Panc1 (cell line): ENCODE results near the gene PROKR1.

Experiments
- SIN3A ChIP-seq: IDR thresholded peaks from 2 replicates; pipeline ENCODE4 v1.6.1; 2012; ENCODE audit warnings: low read depth, mild to moderate bottlenecking, low read length, moderate library complexity, borderline replicate concordance; ENCODE audit not compliant: insufficient read depth
- TF ChIP-seq, protein P1 (sequence below): fragments of 450-650 bp; IDR thresholded peaks from 2 replicates; pipeline ENCODE4 v1.5.1; 2017; ENCODE audit warnings: mild to moderate bottlenecking
- TF ChIP-seq, protein P2 (sequence below), 2 experiments: IDR thresholded peaks; 2 replicates each; pipeline ENCODE4 v1.6.1; 2011 to 2012; ENCODE audit warnings: low read depth in 2 of 2, control low read depth in 1 of 2, low read length in 1 of 2, mild to moderate bottlenecking in 1 of 2, moderate library complexity in 1 of 2; ENCODE audit not compliant: insufficient read depth in 1 of 2

DNA sequence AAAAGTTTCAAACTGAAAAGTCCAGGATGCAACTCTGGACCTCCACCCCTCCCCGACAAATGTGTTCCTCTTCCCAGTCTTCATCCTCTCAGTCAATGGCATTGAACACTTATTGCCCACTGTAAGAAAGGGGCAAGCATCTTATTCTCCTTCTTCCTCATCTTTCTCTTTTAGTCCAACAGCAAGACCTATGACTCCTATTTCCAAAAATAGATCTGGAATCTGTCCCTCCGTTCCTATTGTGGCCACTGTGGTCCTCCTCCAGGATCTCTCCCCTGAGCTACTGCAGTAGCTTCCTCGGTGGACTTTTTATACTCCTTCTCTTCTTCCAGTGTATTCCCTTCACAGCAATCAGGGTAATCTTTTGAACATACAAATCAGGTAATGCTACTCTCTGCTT lies 63.3 kb downstream of the PROKR1 start:
- TF ChIP-seq, protein P1, sequence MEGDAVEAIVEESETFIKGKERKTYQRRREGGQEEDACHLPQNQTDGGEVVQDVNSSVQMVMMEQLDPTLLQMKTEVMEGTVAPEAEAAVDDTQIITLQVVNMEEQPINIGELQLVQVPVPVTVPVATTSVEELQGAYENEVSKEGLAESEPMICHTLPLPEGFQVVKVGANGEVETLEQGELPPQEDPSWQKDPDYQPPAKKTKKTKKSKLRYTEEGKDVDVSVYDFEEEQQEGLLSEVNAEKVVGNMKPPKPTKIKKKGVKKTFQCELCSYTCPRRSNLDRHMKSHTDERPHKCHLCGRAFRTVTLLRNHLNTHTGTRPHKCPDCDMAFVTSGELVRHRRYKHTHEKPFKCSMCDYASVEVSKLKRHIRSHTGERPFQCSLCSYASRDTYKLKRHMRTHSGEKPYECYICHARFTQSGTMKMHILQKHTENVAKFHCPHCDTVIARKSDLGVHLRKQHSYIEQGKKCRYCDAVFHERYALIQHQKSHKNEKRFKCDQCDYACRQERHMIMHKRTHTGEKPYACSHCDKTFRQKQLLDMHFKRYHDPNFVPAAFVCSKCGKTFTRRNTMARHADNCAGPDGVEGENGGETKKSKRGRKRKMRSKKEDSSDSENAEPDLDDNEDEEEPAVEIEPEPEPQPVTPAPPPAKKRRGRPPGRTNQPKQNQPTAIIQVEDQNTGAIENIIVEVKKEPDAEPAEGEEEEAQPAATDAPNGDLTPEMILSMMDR: no peak
- no peak for TF ChIP-seq SIN3A
- TF ChIP-seq, protein P2, sequence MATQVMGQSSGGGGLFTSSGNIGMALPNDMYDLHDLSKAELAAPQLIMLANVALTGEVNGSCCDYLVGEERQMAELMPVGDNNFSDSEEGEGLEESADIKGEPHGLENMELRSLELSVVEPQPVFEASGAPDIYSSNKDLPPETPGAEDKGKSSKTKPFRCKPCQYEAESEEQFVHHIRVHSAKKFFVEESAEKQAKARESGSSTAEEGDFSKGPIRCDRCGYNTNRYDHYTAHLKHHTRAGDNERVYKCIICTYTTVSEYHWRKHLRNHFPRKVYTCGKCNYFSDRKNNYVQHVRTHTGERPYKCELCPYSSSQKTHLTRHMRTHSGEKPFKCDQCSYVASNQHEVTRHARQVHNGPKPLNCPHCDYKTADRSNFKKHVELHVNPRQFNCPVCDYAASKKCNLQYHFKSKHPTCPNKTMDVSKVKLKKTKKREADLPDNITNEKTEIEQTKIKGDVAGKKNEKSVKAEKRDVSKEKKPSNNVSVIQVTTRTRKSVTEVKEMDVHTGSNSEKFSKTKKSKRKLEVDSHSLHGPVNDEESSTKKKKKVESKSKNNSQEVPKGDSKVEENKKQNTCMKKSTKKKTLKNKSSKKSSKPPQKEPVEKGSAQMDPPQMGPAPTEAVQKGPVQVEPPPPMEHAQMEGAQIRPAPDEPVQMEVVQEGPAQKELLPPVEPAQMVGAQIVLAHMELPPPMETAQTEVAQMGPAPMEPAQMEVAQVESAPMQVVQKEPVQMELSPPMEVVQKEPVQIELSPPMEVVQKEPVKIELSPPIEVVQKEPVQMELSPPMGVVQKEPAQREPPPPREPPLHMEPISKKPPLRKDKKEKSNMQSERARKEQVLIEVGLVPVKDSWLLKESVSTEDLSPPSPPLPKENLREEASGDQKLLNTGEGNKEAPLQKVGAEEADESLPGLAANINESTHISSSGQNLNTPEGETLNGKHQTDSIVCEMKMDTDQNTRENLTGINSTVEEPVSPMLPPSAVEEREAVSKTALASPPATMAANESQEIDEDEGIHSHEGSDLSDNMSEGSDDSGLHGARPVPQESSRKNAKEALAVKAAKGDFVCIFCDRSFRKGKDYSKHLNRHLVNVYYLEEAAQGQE (IDR thresholded peaks at IDR 0.05; ENCODE audit: insufficient read depth in 1 of 2, low read depth in 2 of 2, low read length in 1 of 2): no peak
